Gastroesophageal sphincter (tissue), 4 donors: ENCODE results near the gene PHLDB2. TPM values are rescaled to one million over a fixed set of nuclear protein-coding genes. Genes with fewer than 3 reads are reported as not detected.

Source experiments
- ATAC-seq: fragments of 150-250 bp; one replicate; pipeline ENCODE4 v1.9.1; 2016; ENCODE audit warnings: mild to moderate bottlenecking, moderate library complexity
- H3K27ac ChIP-seq, 4 donors: fragments of 200-600 bp; sonication (generic) in 3 of 4; 1 replicate in 3 of 4; 2 replicates in 1 of 4; pipeline ENCODE4 v1.5.1; 2016 to 2019
- H3K27me3 ChIP-seq: fragments of 200-600 bp; sonication (generic); one replicate; pipeline ENCODE4 v1.5.1; 2019
- H3K36me3 ChIP-seq, 2 donors: fragments of 200-600 bp; sonication (generic); one replicate each; pipeline ENCODE4 v1.5.1; 2019; ENCODE audit warnings: control low read depth in 1 of 2
- H3K4me1 ChIP-seq, 3 donors: fragments of 200-600 bp; sonication (generic); 1 replicate in 2 of 3; 2 replicates in 1 of 3; pipeline ENCODE4 v1.5.1; 2016 to 2019; ENCODE audit warnings: control low read depth in 2 of 3
- H3K4me3 ChIP-seq, 2 donors: fragments of 200-600 bp; sonication (generic); one replicate each; pipeline ENCODE4 v1.5.1; 2019; ENCODE audit warnings: mild to moderate bottlenecking in 1 of 2, moderate library complexity in 1 of 2
- H3K9me3 ChIP-seq, 3 donors: fragments of 200-600 bp; sonication (generic); one replicate each; pipeline ENCODE4 v1.5.1; 2017 to 2019; ENCODE audit warnings: control low read depth in 2 of 3
- CTCF ChIP-seq, 4 experiments: fragments of 200-600 bp in 2 of 4; fragments of 450-650 bp in 2 of 4; sonication (generic) in 1 of 4; IDR thresholded peaks; one replicate each; pipeline ENCODE4 v1.5.1; 2017 to 2019; ENCODE audit warnings: antibody characterized with exemption in 4 of 4, mild to moderate bottlenecking in 2 of 4, moderate library complexity in 2 of 4
- EP300 ChIP-seq: sonication (generic); formaldehyde crosslinking; IDR thresholded peaks from one replicate; pipeline ENCODE4 v1.6.1; 2017; ENCODE audit warnings: antibody characterized with exemption, mild to moderate bottlenecking
- POLR2A ChIP-seq, 2 donors: fragments of 450-650 bp; IDR thresholded peaks; one replicate each; pipeline ENCODE4 v1.6.1; 2017; ENCODE audit warnings: antibody characterized with exemption in 2 of 2, mild to moderate bottlenecking in 2 of 2, moderate library complexity in 1 of 2
- POLR2AphosphoS5 ChIP-seq: sonication (generic); formaldehyde crosslinking; IDR thresholded peaks from one replicate; pipeline ENCODE4 v1.6.1; 2017; ENCODE audit warnings: antibody characterized with exemption
- WGBS, 2 donors: methylation state at CpG; one replicate each; pipeline ENCODE4 v1.1.5; 2018; ENCODE audit warnings: low coverage in 1 of 2; 5-methylcytosine and 5-hydroxymethylcytosine counted together
- total RNA-seq, 4 donors: library from RNA; depleted of rRNA; stranded (reverse); fragments of >200 nt; gene quantifications; one replicate each; pipeline ENCODE4 v1.1.0, GENCODE V29; 2016

The PHLDB2 gene
- total RNA-seq, 4 donors from 2014 or later: 52.1 to 115 (median 77.4) TPM

GRCh38 chr3:111936191-111936841, 77.3 kb downstream of the PHLDB2 start:
- Histone ChIP-seq H3K27ac (peak overlapping the region in 1 of 4 donors; percentile 1), H3K9me3 (no peaks in the 10 kb centered on the region), H3K4me3 (no peak overlapping the region), H3K27me3 (no peaks in the 10 kb centered on the region), H3K4me1 (peaks cover 0 to 17% (median 0%) of the 10 kb centered on the region in 3 donors), H3K36me3 (peaks cover 0 to 45% of the 10 kb centered on the region in 2 donors)
- TF ChIP-seq EP300: no peak
- no peak for TF ChIP-seq CTCF (IDR thresholded peaks at IDR 0.05)
- no peak for TF ChIP-seq POLR2A (IDR thresholded peaks at IDR 0.05)
- TF ChIP-seq POLR2AphosphoS5: no peak
- ATAC-seq: no peak

GRCh38 chr3:111936967-111937366, 77.9 kb downstream of the PHLDB2 start:
- 67 to 90% methylated on average over 1 of the region's 1 CpG for WGBS, 2 donors
- peaks cover 0 to 17% (median 0%) of the 10 kb centered on the region in 3 donors for H3K4me1 ChIP-seq
- no peak for ATAC-seq
- TF ChIP-seq POLR2A (IDR thresholded peaks at IDR 0.05) (no peak), POLR2AphosphoS5 (no peak), EP300 (no peak), CTCF (IDR thresholded peaks at IDR 0.05) (no peak)
- H3K27ac ChIP-seq: no peak overlapping the region
- H3K4me3 ChIP-seq: no peak overlapping the region
- H3K9me3 ChIP-seq: no peaks in the 10 kb centered on the region
- no peaks in the 10 kb centered on the region for H3K27me3 ChIP-seq
- peaks cover 0 to 48% of the 10 kb centered on the region in 2 donors for H3K36me3 ChIP-seq

- peaks cover 0 to 14% (median 0%) of the 10 kb centered on the region in 3 donors for H3K4me1 ChIP-seq
- no peak overlapping the region for H3K27ac ChIP-seq
- ATAC-seq: no peak
- TF ChIP-seq EP300 (no peak), POLR2AphosphoS5 (no peak), CTCF (IDR thresholded peaks at IDR 0.05) (no peak), POLR2A (IDR thresholded peaks at IDR 0.05) (no peak)
- no peak overlapping the region for H3K4me3 ChIP-seq
- no peaks in the 10 kb centered on the region for H3K27me3 ChIP-seq
- H3K36me3 ChIP-seq: peaks cover 0 to 48% of the 10 kb centered on the region in 2 donors
- H3K9me3 ChIP-seq: no peaks in the 10 kb centered on the region
These were observed 78.8 kb downstream of the PHLDB2 start for GRCh38 chr3:111937871-111938270.

GRCh38 chr3:111939873-111940272, 80.8 kb downstream of the PHLDB2 start:
- Histone ChIP-seq H3K27me3 (no peaks in the 10 kb centered on the region), H3K4me1 (peaks cover 0 to 11% (median 0%) of the 10 kb centered on the region in 3 donors), H3K27ac (no peak overlapping the region), H3K9me3 (no peaks in the 10 kb centered on the region), H3K4me3 (no peak overlapping the region), H3K36me3 (peaks cover 0 to 66% of the 10 kb centered on the region in 2 donors)
- no peak for TF ChIP-seq CTCF (IDR thresholded peaks at IDR 0.05)
- TF ChIP-seq EP300: no peak
- TF ChIP-seq POLR2AphosphoS5: no peak
- ATAC-seq: no peak
- WGBS, 2 donors: 91 to 98% methylated on average over 2 of the region's 2 CpGs

- H3K27me3 ChIP-seq: no peaks in the 10 kb centered on the region
- ATAC-seq: no peak
- WGBS, 2 donors: 62 to 91% methylated on average over 2 of the region's 2 CpGs
- no peak overlapping the region for H3K4me3 ChIP-seq
- peaks cover 0 to 13% (median 0%) of the 10 kb centered on the region in 3 donors for H3K4me1 ChIP-seq
- no peak overlapping the region for H3K27ac ChIP-seq
- no peaks in the 10 kb centered on the region for H3K9me3 ChIP-seq
- no peak for TF ChIP-seq EP300
- no peak for TF ChIP-seq CTCF (IDR thresholded peaks at IDR 0.05)
- TF ChIP-seq POLR2AphosphoS5: no peak
- TF ChIP-seq POLR2A (IDR thresholded peaks at IDR 0.05): no peak
- peaks cover 0 to 76% of the 10 kb centered on the region in 2 donors for H3K36me3 ChIP-seq
These were observed 84.5 kb downstream of the PHLDB2 start for GRCh38 chr3:111943533-111943932.
